Breast epithelium (tissue), 4 donors: ENCODE results near the gene TWF2. TPM values are rescaled to one million over a fixed set of nuclear protein-coding genes. Genes with fewer than 3 reads are reported as not detected.
A peak's percentile ranks its signal among the peaks of the same experiment; 100 is the strongest.
"Not testable (repeated sequence)": the region's sequence is repeated elsewhere in the genome, so short reads cannot be mapped to it uniquely, and the experiment has no call there.

Experiments used
- DNase-seq, 2 donors: peaks; one replicate each; pipeline ENCODE4 v3.0.0-alpha.2; 2019; ENCODE audit warnings: low spot score in 2 of 2
- H3K27ac ChIP-seq, 2 donors: fragments of 200-600 bp; sonication (generic) in 1 of 2; one replicate each; pipeline ENCODE4 v1.5.1; 2016 to 2019; ENCODE audit warnings: mild to moderate bottlenecking in 1 of 2
- H3K27me3 ChIP-seq, 2 donors: fragments of 200-600 bp; sonication (generic) in 1 of 2; one replicate each; pipeline versions ENCODE4 v1.5.1 to v1.6.0; 2017 to 2019; ENCODE audit warnings: control low read depth in 1 of 2, mild to moderate bottlenecking in 1 of 2
- H3K36me3 ChIP-seq: fragments of 200-600 bp; one replicate; pipeline ENCODE4 v1.5.1; 2019
- H3K4me1 ChIP-seq, 2 donors: fragments of 200-600 bp; sonication (generic); one replicate each; pipeline ENCODE4 v1.5.1; 2016 to 2019; ENCODE audit warnings: control low read depth in 1 of 2
- H3K4me3 ChIP-seq, 3 donors: fragments of 200-600 bp; sonication (generic); 1 replicate in 2 of 3; 2 replicates in 1 of 3; pipeline ENCODE4 v1.5.1; 2016 to 2019; ENCODE audit warnings: mild to moderate bottlenecking in 3 of 3, moderate library complexity in 2 of 3
- H3K9me3 ChIP-seq, 2 donors: fragments of 200-600 bp; sonication (generic) in 1 of 2; one replicate each; pipeline ENCODE4 v1.5.1; 2016 to 2019; ENCODE audit warnings: control low read depth in 1 of 2
- CTCF ChIP-seq, 3 donors: fragments of 450-650 bp; IDR thresholded peaks; one replicate each; pipeline ENCODE4 v1.5.1; 2016 to 2017; ENCODE audit warnings: antibody characterized with exemption in 3 of 3, mild to moderate bottlenecking in 3 of 3, moderate library complexity in 3 of 3
- POLR2A ChIP-seq: fragments of 450-650 bp; IDR thresholded peaks from one replicate; pipeline ENCODE4 v1.6.1; 2016; ENCODE audit warnings: antibody characterized with exemption, mild to moderate bottlenecking, moderate library complexity
- POLR2AphosphoS5 ChIP-seq, 3 donors: sonication (generic); formaldehyde crosslinking; IDR thresholded peaks; one replicate each; pipeline ENCODE4 v1.6.1; 2017; ENCODE audit warnings: antibody characterized with exemption in 3 of 3
- intact Hi-C: fragments of 100-400 bp; cut with DNase I; formaldehyde crosslinking; loops from one replicate; pipeline ENCODE4 v1.15.1; 2023; ENCODE audit warnings: low total_unique reads
- total RNA-seq, 3 donors: library from RNA; depleted of rRNA; stranded (reverse); fragments of >200 nt; gene quantifications; one replicate each; pipeline ENCODE4 v1.1.0, GENCODE V29; 2016

TWF2 gene
- 10 to 100 TPM; 52.7 to 84.5 (median 65.2) TPM for total RNA-seq

GRCh38 chr3:52238761-52239701 is at the start of gene TWF2:
Gene TWF2 (minus strand): TSS chr3:52239158. CDS start chr3:52239016, 142 bp downstream.
- TF ChIP-seq CTCF (IDR thresholded peaks at IDR 0.05), result peak in 1 of 3 donors; percentile 34
- peak in 2 of 3 donors; percentile 12 to 49 for TF ChIP-seq POLR2AphosphoS5 (IDR thresholded peaks at IDR 0.05)
- TF ChIP-seq POLR2A, result no peak
- intact Hi-C loops, result loop anchor here (10.0 kb wide), 1 partner anchor 86 kb away; no protein-coding TSS in a partner anchor
- peaks cover 13 to 15% of the 10 kb centered on the region in 2 donors for H3K4me1 ChIP-seq
- no peaks in the 10 kb centered on the region for H3K27me3 ChIP-seq
- H3K27ac ChIP-seq, result peak within 1 kb of the TSS; percentile 94 to 95
- DNase-seq, result peak in 1 of 2 donors; percentile 59
- H3K4me3 ChIP-seq, result peak within 1 kb of the TSS; percentile 70 to 96 (median 78)
- no peaks in the 10 kb centered on the region for H3K9me3 ChIP-seq
- no peaks in the 10 kb centered on the region for H3K36me3 ChIP-seq

GRCh38 chr3:52288674-52289073 is 49.7 kb upstream of the TWF2 start:
- H3K36me3 ChIP-seq, result no peaks in the 10 kb centered on the region
- H3K9me3 ChIP-seq, result no peaks in the 10 kb centered on the region
- H3K27ac ChIP-seq, result peak overlapping the region in 1 of 2 donors; percentile 99
- intact Hi-C loops, result no loop called here
- no peak for DNase-seq
- H3K4me1 ChIP-seq, result peaks cover 0 to 5% of the 10 kb centered on the region in 2 donors
- H3K4me3 ChIP-seq, result peak overlapping the region; percentile 73 to 84 (median 79)
- H3K27me3 ChIP-seq, result no peaks in the 10 kb centered on the region
- TF ChIP-seq POLR2A (no peak), POLR2AphosphoS5 (IDR thresholded peaks at IDR 0.05) (no peak), CTCF (IDR thresholded peaks at IDR 0.05) (no peak)

GRCh38 chr3:52286777-52287110 is 47.8 kb upstream of the TWF2 start:
- Histone ChIP-seq H3K36me3 (no peaks in the 10 kb centered on the region), H3K4me1 (peaks cover 0 to 5% of the 10 kb centered on the region in 2 donors), H3K9me3 (no peaks in the 10 kb centered on the region), H3K27ac (peak overlapping the region; percentile 99 to 100), H3K4me3 (peak overlapping the region; percentile 73 to 84 (median 79)), H3K27me3 (no peaks in the 10 kb centered on the region)
- DNase-seq, result peak in 1 of 2 donors; percentile 7
- intact Hi-C loops, result no loop called here
- TF ChIP-seq POLR2AphosphoS5 (IDR thresholded peaks at IDR 0.05) (peak in 1 of 3 donors; percentile 70), CTCF (IDR thresholded peaks at IDR 0.05) (no peak), POLR2A (no peak)

GRCh38 chr3:52284051-52284450 is 45.1 kb upstream of the TWF2 start:
- H3K27ac ChIP-seq, H3K36me3 ChIP-seq, H3K27me3 ChIP-seq, H3K4me3 ChIP-seq, H3K9me3 ChIP-seq, intact Hi-C loops: not testable (repeated sequence)
- DNase-seq, result peak in 1 of 2 donors; percentile 39
- peaks cover 5 to 13% of the 10 kb centered on the region in 2 donors for H3K4me1 ChIP-seq

GRCh38 chr3:52283306-52283705 is 44.3 kb upstream of the TWF2 start:
- Histone ChIP-seq H3K27me3 (no peaks in the 10 kb centered on the region), H3K4me3 (no peak overlapping the region), H3K4me1 (peaks cover 5 to 13% of the 10 kb centered on the region in 2 donors), H3K27ac (peak overlapping the region in 1 of 2 donors; percentile 41), H3K36me3 (no peaks in the 10 kb centered on the region), H3K9me3 (no peaks in the 10 kb centered on the region)
- DNase-seq, result no peak
- no peak for TF ChIP-seq CTCF (IDR thresholded peaks at IDR 0.05)
- intact Hi-C loops, result no loop called here
